AG04449 (cell line): ENCODE measurements around the gene ELOVL7.
"Not testable (repeated sequence)": the region's sequence is repeated elsewhere in the genome, so short reads cannot be mapped to it uniquely, and the experiment has no call there.

Experiments
- CTCF ChIA-PET: fragments of 350-600 bp; formaldehyde crosslinking; extraction: SDS; loops from one replicate; lab custom pipeline; 2021; ENCODE audit warnings: antibody characterized with exemption; lab: Yijun Ruan, JAX
- POLR2A ChIA-PET: fragments of 400-600, 350-600 bp; formaldehyde crosslinking; extraction: SDS; loops from one replicate; lab custom pipeline; 2020; ENCODE audit warnings: antibody characterized with exemption, inconsistent platforms; lab: Yijun Ruan, JAX
- DNase-seq: peaks from one replicate; pipeline ENCODE4 v3.0.0-alpha.2; 2010; ENCODE audit warnings: low read depth, low spot score
- H3K4me3 ChIP-seq: 2 replicates; pipeline ENCODE4 v1.5.1; 2011; ENCODE audit warnings: low read depth, mild to moderate bottlenecking, control low read depth, low read length
- CTCF ChIP-seq: IDR thresholded peaks from one replicate; pipeline ENCODE4 v1.5.1; 2011; ENCODE audit warnings: mild to moderate bottlenecking, moderate library complexity, low read length, control low read depth, inconsistent platforms; ENCODE audit not compliant: insufficient read depth; ENCODE audit errors: missing control alignments

The ELOVL7 gene

GRCh38 chr5:60738461-60738860, 105.6 kb downstream of the ELOVL7 start:
- DNase-seq, result no peak
- no peak for TF ChIP-seq CTCF
- POLR2A ChIA-PET, result no interaction called here
- CTCF ChIA-PET, result interaction anchor here (1.0 kb wide), 1 partner anchor 39 kb away, joined by 3 read pairs; the partner anchor contains the start of gene DEPDC1B
- no peak overlapping the region for H3K4me3 ChIP-seq

GRCh38 chr5:60730858-60731257, 113.2 kb downstream of the ELOVL7 start:
- H3K4me3 ChIP-seq, DNase-seq, POLR2A ChIA-PET: not testable (repeated sequence)
- CTCF ChIA-PET, result interaction anchor here (1.3 kb wide), 1 partner anchor 15 kb away, joined by 3 read pairs; no protein-coding TSS in a partner anchor

GRCh38 chr5:60727033-60727679, 116.9 kb downstream of the ELOVL7 start:
- TF ChIP-seq CTCF, result no peak
- ChIA-PET CTCF (no interaction called here), POLR2A (no interaction called here)
- DNase-seq, result no peak
- no peak overlapping the region for H3K4me3 ChIP-seq

- ChIA-PET CTCF (no interaction called here), POLR2A (no interaction called here)
- DNase-seq, result no peak
- no peak for TF ChIP-seq CTCF
- no peak overlapping the region for H3K4me3 ChIP-seq
Observed at GRCh38 chr5:60724126-60724525, 119.9 kb downstream of the ELOVL7 start.

GRCh38 chr5:60722416-60722815, 121.7 kb downstream of the ELOVL7 start:
- no peak for DNase-seq
- H3K4me3 ChIP-seq, result no peak overlapping the region
- ChIA-PET CTCF (no interaction called here), POLR2A (no interaction called here)
- no peak for TF ChIP-seq CTCF

- ChIA-PET CTCF (no interaction called here), POLR2A (no interaction called here)
- H3K4me3 ChIP-seq, result no peak overlapping the region
- TF ChIP-seq CTCF, result no peak
- DNase-seq, result no peak
Observed at GRCh38 chr5:60719329-60719728, 124.7 kb downstream of the ELOVL7 start.

GRCh38 chr5:60718166-60718892, 125.7 kb downstream of the ELOVL7 start:
- POLR2A ChIA-PET, result no interaction called here
- no peak overlapping the region for H3K4me3 ChIP-seq
- CTCF ChIA-PET, result no interaction called here
- TF ChIP-seq CTCF, result no peak
- DNase-seq, result no peak

- H3K4me3 ChIP-seq, POLR2A ChIA-PET, DNase-seq: not testable (repeated sequence)
- CTCF ChIA-PET, result interaction anchor here (1.5 kb wide), 1 partner anchor 15 kb away, joined by 3 read pairs; no protein-coding TSS in a partner anchor
Observed at GRCh38 chr5:60715201-60715928, 128.7 kb downstream of the ELOVL7 start.
